Measurements from ENCODE around the gene SUSD4. TPM values are rescaled to one million over a fixed set of nuclear protein-coding genes. Genes with fewer than 3 reads are reported as not detected.
A peak's percentile ranks its signal among the peaks of the same experiment; 100 is the strongest.

The SUSD4 gene
- total RNA-seq, 5 donors from 2014 or later (not counting 1 experiment from before 2014, with no cell fraction given) = 1.3 to 16.7 (median 6.4) TPM

DNA sequence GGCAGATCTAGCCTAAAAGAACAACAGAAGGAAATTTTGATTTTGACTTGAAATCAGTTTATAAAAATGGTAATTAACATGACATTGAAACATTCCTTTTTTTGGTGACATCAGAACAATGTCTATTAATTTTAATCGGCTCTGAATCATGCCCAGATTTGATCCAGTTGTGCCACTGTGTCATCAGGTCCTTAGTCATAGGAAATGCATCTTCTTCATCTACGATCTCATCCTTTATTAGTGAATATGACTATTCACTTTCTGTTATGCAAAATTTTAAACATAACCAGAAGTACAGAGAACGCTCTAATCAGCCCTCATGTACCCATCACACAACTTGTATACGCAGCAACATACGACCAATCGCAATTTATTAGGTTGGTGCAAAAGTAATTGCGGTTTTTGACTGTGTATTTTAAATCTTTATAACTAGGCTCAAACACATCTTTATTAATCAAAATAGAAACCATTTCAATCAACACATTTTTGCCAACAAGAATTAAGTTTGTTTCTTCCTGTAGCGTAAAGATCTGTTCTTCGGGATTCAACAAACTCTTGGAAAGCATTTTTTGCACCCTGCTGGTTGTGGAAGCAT lies 180.6 kb downstream of the SUSD4 start:
- Mint-ChIP-seq H3K4me1 (peaks cover 39 to 71% (median 70%) of the 10 kb centered on the region in 3 donors), H3K4me3 (no peak overlapping the region)
- POLR2A ChIA-PET = no interaction called here

GRCh38 chr1:223180731-223181321 lies 183.2 kb downstream of the SUSD4 start:
- no peaks in the 10 kb centered on the region for H3K36me3 ChIP-seq (ENCODE audit: control insufficient read depth in 2 of 2, extremely low read depth in 1 of 2, insufficient read depth in 1 of 2, low read length in 1 of 2)
- H3K27ac ChIP-seq (ENCODE audit: low read length) = no peak overlapping the region
- H3K4me1 ChIP-seq (ENCODE audit: control insufficient read depth in 1 of 2, extremely low read depth in 1 of 2, insufficient read depth in 2 of 2, low read length in 2 of 2) = peaks cover 7 to 23% of the 10 kb centered on the region in 2 experiments
- peaks cover 32 to 63% (median 60%) of the 10 kb centered on the region in 3 donors for H3K4me1 Mint-ChIP-seq
- H3K27me3 Mint-ChIP-seq = peaks cover 0 to 10% of the 10 kb centered on the region in 2 donors
- H3K27ac Mint-ChIP-seq = peak overlapping the region; percentile 26 to 35
- H3K36me3 Mint-ChIP-seq = no peaks in the 10 kb centered on the region
- ChIA-PET POLR2A (no interaction called here), CTCF (interaction anchor here in 1 of 2 donors (0.6 kb wide), 2 partner anchors 25 to 47 kb away, joined by 3 read pairs; no protein-coding TSS in a partner anchor)
- H3K27me3 ChIP-seq (replicated peaks in 1 of 2; ENCODE audit: control insufficient read depth in 2 of 2, extremely low read depth in 1 of 2, insufficient read depth in 2 of 2, low read length in 1 of 2) = no peaks in the 10 kb centered on the region
- no peak for ATAC-seq (replicated peaks in 1 of 4)
- peak overlapping the region in 1 of 3 donors; percentile 38 for H3K4me3 Mint-ChIP-seq
- DNase-seq = no peak
- H3K9me3 Mint-ChIP-seq = no peaks in the 10 kb centered on the region
- no peak overlapping the region for H3K4me3 ChIP-seq (ENCODE audit: control insufficient read depth in 1 of 2, extremely low read depth in 1 of 2, low read length in 1 of 2)
- H3K9me3 ChIP-seq = no peaks in the 10 kb centered on the region
- 40% methylated on average over 1 of the region's 5 CpGs for WGBS (ENCODE audit: insufficient coverage)

More for the DNA sequence above, 180.6 kb downstream of the SUSD4 start:
- Histone ChIP-seq H3K9me3 (no peaks in the 10 kb centered on the region), H3K4me1 (ENCODE audit: control insufficient read depth in 1 of 2, extremely low read depth in 1 of 2, insufficient read depth in 2 of 2, low read length in 2 of 2) (peaks cover 7 to 23% of the 10 kb centered on the region in 2 experiments), H3K36me3 (ENCODE audit: control insufficient read depth in 2 of 2, extremely low read depth in 1 of 2, insufficient read depth in 1 of 2, low read length in 1 of 2) (no peaks in the 10 kb centered on the region), H3K4me3 (ENCODE audit: control insufficient read depth in 1 of 2, extremely low read depth in 1 of 2, low read length in 1 of 2) (no peak overlapping the region), H3K27ac (ENCODE audit: low read length) (no peak overlapping the region), H3K27me3 (replicated peaks in 1 of 2; ENCODE audit: control insufficient read depth in 2 of 2, extremely low read depth in 1 of 2, insufficient read depth in 2 of 2, low read length in 1 of 2) (no peaks in the 10 kb centered on the region)
- Mint-ChIP-seq H3K36me3 (no peaks in the 10 kb centered on the region), H3K9me3 (peaks cover 0 to 6% (median 0%) of the 10 kb centered on the region in 3 donors), H3K27ac (no peak overlapping the region), H3K27me3 (peaks cover 0 to 6% of the 10 kb centered on the region in 2 donors)
- CTCF ChIA-PET = no interaction called here
- DNase-seq = no peak
- ATAC-seq (replicated peaks in 1 of 4) = no peak
- WGBS (ENCODE audit: insufficient coverage) = no CpG with 5 or more reads among the region's 9 CpGs

- no peaks in the 10 kb centered on the region for H3K36me3 ChIP-seq (ENCODE audit: control insufficient read depth in 2 of 2, extremely low read depth in 1 of 2, insufficient read depth in 1 of 2, low read length in 1 of 2)
- Mint-ChIP-seq H3K9me3 (no peaks in the 10 kb centered on the region), H3K27ac (peak overlapping the region in 1 of 2 donors; percentile 19), H3K27me3 (peaks cover 0 to 10% of the 10 kb centered on the region in 2 donors), H3K4me3 (no peak overlapping the region), H3K4me1 (peaks cover 30 to 56% (median 53%) of the 10 kb centered on the region in 3 donors), H3K36me3 (no peaks in the 10 kb centered on the region)
- DNase-seq (no peak), ATAC-seq (replicated peaks in 1 of 4) (no peak)
- H3K9me3 ChIP-seq = no peaks in the 10 kb centered on the region
- H3K4me3 ChIP-seq (ENCODE audit: control insufficient read depth in 1 of 2, extremely low read depth in 1 of 2, low read length in 1 of 2) = no peak overlapping the region
- ChIA-PET CTCF (no interaction called here), POLR2A (no interaction called here)
- H3K27ac ChIP-seq (ENCODE audit: low read length) = no peak overlapping the region
- no CpG with 5 or more reads among the region's 1 CpG for WGBS (ENCODE audit: insufficient coverage)
- H3K27me3 ChIP-seq (replicated peaks in 1 of 2; ENCODE audit: control insufficient read depth in 2 of 2, extremely low read depth in 1 of 2, insufficient read depth in 2 of 2, low read length in 1 of 2) = no peaks in the 10 kb centered on the region
- H3K4me1 ChIP-seq (ENCODE audit: control insufficient read depth in 1 of 2, extremely low read depth in 1 of 2, insufficient read depth in 2 of 2, low read length in 2 of 2) = peaks cover 7 to 23% of the 10 kb centered on the region in 2 experiments
These were observed 184.2 kb downstream of the SUSD4 start for GRCh38 chr1:223179786-223180185.

GRCh38 chr1:223179280-223179679 lies 184.7 kb downstream of the SUSD4 start:
- H3K4me1 ChIP-seq (ENCODE audit: control insufficient read depth in 1 of 2, extremely low read depth in 1 of 2, insufficient read depth in 2 of 2, low read length in 2 of 2) = peaks cover 7 to 23% of the 10 kb centered on the region in 2 experiments
- Mint-ChIP-seq H3K36me3 (no peaks in the 10 kb centered on the region), H3K9me3 (no peaks in the 10 kb centered on the region), H3K27ac (peak overlapping the region in 1 of 2 donors; percentile 19), H3K27me3 (peaks cover 0 to 10% of the 10 kb centered on the region in 2 donors), H3K4me1 (peaks cover 29 to 51% (median 48%) of the 10 kb centered on the region in 3 donors), H3K4me3 (no peak overlapping the region)
- no peak overlapping the region for H3K4me3 ChIP-seq (ENCODE audit: control insufficient read depth in 1 of 2, extremely low read depth in 1 of 2, low read length in 1 of 2)
- no peaks in the 10 kb centered on the region for H3K9me3 ChIP-seq
- DNase-seq = no peak
- H3K27me3 ChIP-seq (replicated peaks in 1 of 2; ENCODE audit: control insufficient read depth in 2 of 2, extremely low read depth in 1 of 2, insufficient read depth in 2 of 2, low read length in 1 of 2) = no peaks in the 10 kb centered on the region
- no peaks in the 10 kb centered on the region for H3K36me3 ChIP-seq (ENCODE audit: control insufficient read depth in 2 of 2, extremely low read depth in 1 of 2, insufficient read depth in 1 of 2, low read length in 1 of 2)
- no peak for ATAC-seq (replicated peaks in 1 of 4)
- ChIA-PET CTCF (no interaction called here), POLR2A (no interaction called here)
- 86% methylated on average over 2 of the region's 3 CpGs for WGBS (ENCODE audit: insufficient coverage)
- no peak overlapping the region for H3K27ac ChIP-seq (ENCODE audit: low read length)

GRCh38 chr1:223177681-223178080 lies 186.3 kb downstream of the SUSD4 start:
- H3K4me3 Mint-ChIP-seq = no peak overlapping the region
- no peak overlapping the region for H3K27ac Mint-ChIP-seq
- Histone ChIP-seq H3K27ac (ENCODE audit: low read length) (no peak overlapping the region), H3K9me3 (no peaks in the 10 kb centered on the region), H3K4me1 (ENCODE audit: control insufficient read depth in 1 of 2, extremely low read depth in 1 of 2, insufficient read depth in 2 of 2, low read length in 2 of 2) (peaks cover 7 to 16% of the 10 kb centered on the region in 2 experiments), H3K36me3 (ENCODE audit: control insufficient read depth in 2 of 2, extremely low read depth in 1 of 2, insufficient read depth in 1 of 2, low read length in 1 of 2) (no peaks in the 10 kb centered on the region), H3K4me3 (ENCODE audit: control insufficient read depth in 1 of 2, extremely low read depth in 1 of 2, low read length in 1 of 2) (no peak overlapping the region), H3K27me3 (replicated peaks in 1 of 2; ENCODE audit: control insufficient read depth in 2 of 2, extremely low read depth in 1 of 2, insufficient read depth in 2 of 2, low read length in 1 of 2) (no peaks in the 10 kb centered on the region)
- ATAC-seq (replicated peaks in 1 of 4) (no peak), DNase-seq (peak in 1 of 35 experiments; percentile 7)
- no peaks in the 10 kb centered on the region for H3K36me3 Mint-ChIP-seq
- peaks cover 0 to 10% of the 10 kb centered on the region in 2 donors for H3K27me3 Mint-ChIP-seq
- peaks cover 15 to 36% (median 32%) of the 10 kb centered on the region in 3 donors for H3K4me1 Mint-ChIP-seq
- ChIA-PET CTCF (no interaction called here), POLR2A (no interaction called here)
- H3K9me3 Mint-ChIP-seq = no peaks in the 10 kb centered on the region
- 77% methylated on average over 2 of the region's 5 CpGs for WGBS (ENCODE audit: insufficient coverage)

GRCh38 chr1:223176437-223176836 lies 187.5 kb downstream of the SUSD4 start:
- CTCF ChIA-PET = no interaction called here
- POLR2A ChIA-PET = no interaction called here
- H3K27me3 Mint-ChIP-seq = peaks cover 0 to 10% of the 10 kb centered on the region in 2 donors

More at GRCh38 chr1:223176437-223176836, 187.5 kb downstream of the SUSD4 start:
- no peak overlapping the region for H3K27ac Mint-ChIP-seq
- no peaks in the 10 kb centered on the region for H3K36me3 Mint-ChIP-seq
- H3K4me3 Mint-ChIP-seq = no peak overlapping the region
- H3K36me3 ChIP-seq (ENCODE audit: control insufficient read depth in 2 of 2, extremely low read depth in 1 of 2, insufficient read depth in 1 of 2, low read length in 1 of 2) = no peaks in the 10 kb centered on the region
- no peaks in the 10 kb centered on the region for H3K27me3 ChIP-seq (replicated peaks in 1 of 2; ENCODE audit: control insufficient read depth in 2 of 2, extremely low read depth in 1 of 2, insufficient read depth in 2 of 2, low read length in 1 of 2)
- H3K9me3 Mint-ChIP-seq = no peaks in the 10 kb centered on the region
- peaks cover 7 to 24% (median 23%) of the 10 kb centered on the region in 3 donors for H3K4me1 Mint-ChIP-seq
- H3K4me3 ChIP-seq (ENCODE audit: control insufficient read depth in 1 of 2, extremely low read depth in 1 of 2, low read length in 1 of 2) = no peak overlapping the region
- ATAC-seq (replicated peaks in 1 of 4) (no peak), DNase-seq (no peak)
- H3K27ac ChIP-seq (ENCODE audit: low read length) = no peak overlapping the region
- WGBS (ENCODE audit: insufficient coverage) = no CpG with 5 or more reads among the region's 3 CpGs
- H3K9me3 ChIP-seq = no peaks in the 10 kb centered on the region
- H3K4me1 ChIP-seq (ENCODE audit: control insufficient read depth in 1 of 2, extremely low read depth in 1 of 2, insufficient read depth in 2 of 2, low read length in 2 of 2) = peaks cover 7 to 10% of the 10 kb centered on the region in 2 experiments
